PC-9 (cell line): ENCODE measurements around the gene KRTAP10-1. TPM values are rescaled to one million over a fixed set of nuclear protein-coding genes. Genes with fewer than 3 reads are reported as not detected.

ENCODE experiments used
- BruUV-seq: library from RNA; stranded (reverse); fragments of 400-500 nt; replicated peaks from 2 replicates; lab custom pipeline; 2021; lab: Mats Ljungman, UMichigan
- CTCF ChIA-PET: fragments of 300-600 bp; sonication (Branson Sonifier 250); formaldehyde crosslinking; loops from one replicate; lab custom pipeline; 2022; ENCODE audit warnings: antibody characterized with exemption; lab: Charles Lee
- POLR2A ChIA-PET: fragments of 300-600 bp; sonication (Branson Sonifier 250); formaldehyde crosslinking; loops from one replicate; lab custom pipeline; 2022; ENCODE audit warnings: antibody characterized with exemption; ENCODE audit not compliant: unreplicated experiment; lab: Charles Lee
- DNase-seq, 2 experiments: peaks; one replicate each; pipeline versions ENCODE4 v3.0.0 to v3.0.0-alpha.2; 2015 to 2022; ENCODE audit warnings: mixed read lengths in 1 of 2
- H2AFZ ChIP-seq: fragments of 200-600 bp; sonication (generic); 2 replicates; pipeline ENCODE4 v1.8.1; 2017; ENCODE audit warnings: antibody characterized with exemption
- H3F3A ChIP-seq: fragments of 200-600 bp; sonication (generic); 2 replicates; pipeline ENCODE4 v1.8.1; 2017; ENCODE audit warnings: antibody characterized with exemption, mild to moderate bottlenecking, low read depth; ENCODE audit not compliant: insufficient read depth
- H3K27ac ChIP-seq: fragments of 200-600 bp; sonication (generic); 2 replicates; pipeline ENCODE4 v1.6.1; 2016; ENCODE audit warnings: mixed run types
- H3K27me3 ChIP-seq: fragments of 200-600 bp; sonication (generic); 2 replicates; pipeline ENCODE4 v1.6.1; 2016; ENCODE audit warnings: low read depth, mixed run types; ENCODE audit not compliant: insufficient read depth
- H3K36me3 ChIP-seq: fragments of 200-600 bp; sonication (generic); 2 replicates; pipeline ENCODE4 v1.6.1; 2016; ENCODE audit warnings: low read depth, mixed run types
- H3K4me1 ChIP-seq: fragments of 200-600 bp; sonication (generic); replicated peaks from 2 replicates; pipeline ENCODE4 v1.6.1; 2016; ENCODE audit warnings: mixed run types; ENCODE audit not compliant: insufficient read depth
- H3K4me2 ChIP-seq: fragments of 200-600 bp; sonication (generic); 2 replicates; pipeline ENCODE4 v1.6.1; 2017; ENCODE audit warnings: mixed run types
- H3K4me3 ChIP-seq: fragments of 200-600 bp; sonication (generic); 2 replicates; pipeline ENCODE4 v1.6.1; 2016; ENCODE audit warnings: mixed run types
- H3K79me2 ChIP-seq: fragments of 200-600 bp; sonication (generic); 2 replicates; pipeline ENCODE4 v1.6.1; 2017; ENCODE audit warnings: low read depth, mixed run types
- H3K9me2 ChIP-seq: fragments of 200-600 bp; sonication (generic); 2 replicates; pipeline ENCODE4 v1.8.1; 2017; ENCODE audit warnings: mild to moderate bottlenecking; ENCODE audit not compliant: insufficient read depth
- H3K9me3 ChIP-seq: fragments of 200-600 bp; sonication (generic); 2 replicates; pipeline ENCODE4 v1.8.1; 2016; ENCODE audit warnings: low read depth; ENCODE audit not compliant: insufficient read depth
- H4K20me1 ChIP-seq: fragments of 200-600 bp; sonication (generic); 2 replicates; pipeline ENCODE4 v1.8.1; 2017; ENCODE audit not compliant: insufficient read depth
- EZH2 ChIP-seq: fragments of 200-600 bp; sonication (generic); IDR thresholded peaks from 2 replicates; pipeline ENCODE4 v1.8.0; 2017; ENCODE audit warnings: antibody characterized with exemption, low read depth
- intact Hi-C: fragments of 100-400 bp; cut with micrococcal nuclease; formaldehyde crosslinking; loops from one replicate; pipeline ENCODE4 v1.10.0; 2022; ENCODE audit not compliant: unreplicated experiment
- total RNA-seq: library from RNA; stranded (reverse); gene quantifications from 2 replicates; pipeline ENCODE4 v1.2.3, GENCODE V29; 2021
- TF ChIP-seq, protein P1 (sequence below): fragments of 200-600 bp; sonication (generic); conservative IDR thresholded peaks from 2 replicates; pipeline ENCODE4 v1.6.1; 2017; ENCODE audit warnings: mixed run types, antibody characterized with exemption, mild to moderate bottlenecking, moderate library complexity

KRTAP10-1 gene
- total RNA-seq, 1 experiment from 2014 or later = not detected

DNA sequence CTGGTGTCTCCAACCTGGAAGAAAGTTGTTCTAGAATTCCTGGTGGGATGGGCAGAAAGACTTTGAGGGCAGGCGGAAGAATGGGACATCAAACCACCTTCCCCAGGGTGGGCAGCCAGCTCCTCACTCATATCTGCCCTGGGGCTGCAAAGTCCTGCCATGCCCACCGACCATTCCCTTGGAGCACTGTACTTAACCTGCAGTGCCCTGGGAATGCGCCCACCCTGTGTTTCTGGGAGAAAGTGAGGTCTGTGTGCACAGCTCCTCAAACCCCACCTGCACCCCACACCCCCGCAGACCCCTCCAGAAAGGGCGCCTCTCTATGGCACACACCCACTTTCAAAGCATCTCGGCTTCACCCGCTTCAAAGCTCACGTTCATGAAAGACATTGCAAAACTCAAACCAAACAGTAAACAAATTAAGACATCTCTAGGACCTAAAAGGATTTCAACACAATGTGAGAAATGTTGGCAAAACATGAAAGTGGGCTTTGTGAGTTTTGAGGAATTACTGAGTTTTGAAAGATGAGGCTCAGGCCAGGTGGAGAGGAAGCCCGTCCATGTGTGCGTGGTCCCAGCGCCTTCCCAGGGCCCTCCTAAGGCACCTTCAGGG lies 25.1 kb downstream of the KRTAP10-1 start:
- no peaks in the 10 kb centered on the region for H3K79me2 ChIP-seq
- intact Hi-C loops = loop anchor here (10.0 kb wide), 1 partner anchor 420 kb away; no protein-coding TSS in a partner anchor
- peaks cover 90% of the 10 kb centered on the region for H3K27me3 ChIP-seq
- no peaks in the 10 kb centered on the region for H3F3A ChIP-seq
- H3K36me3 ChIP-seq = no peaks in the 10 kb centered on the region
- TF ChIP-seq, protein P1, sequence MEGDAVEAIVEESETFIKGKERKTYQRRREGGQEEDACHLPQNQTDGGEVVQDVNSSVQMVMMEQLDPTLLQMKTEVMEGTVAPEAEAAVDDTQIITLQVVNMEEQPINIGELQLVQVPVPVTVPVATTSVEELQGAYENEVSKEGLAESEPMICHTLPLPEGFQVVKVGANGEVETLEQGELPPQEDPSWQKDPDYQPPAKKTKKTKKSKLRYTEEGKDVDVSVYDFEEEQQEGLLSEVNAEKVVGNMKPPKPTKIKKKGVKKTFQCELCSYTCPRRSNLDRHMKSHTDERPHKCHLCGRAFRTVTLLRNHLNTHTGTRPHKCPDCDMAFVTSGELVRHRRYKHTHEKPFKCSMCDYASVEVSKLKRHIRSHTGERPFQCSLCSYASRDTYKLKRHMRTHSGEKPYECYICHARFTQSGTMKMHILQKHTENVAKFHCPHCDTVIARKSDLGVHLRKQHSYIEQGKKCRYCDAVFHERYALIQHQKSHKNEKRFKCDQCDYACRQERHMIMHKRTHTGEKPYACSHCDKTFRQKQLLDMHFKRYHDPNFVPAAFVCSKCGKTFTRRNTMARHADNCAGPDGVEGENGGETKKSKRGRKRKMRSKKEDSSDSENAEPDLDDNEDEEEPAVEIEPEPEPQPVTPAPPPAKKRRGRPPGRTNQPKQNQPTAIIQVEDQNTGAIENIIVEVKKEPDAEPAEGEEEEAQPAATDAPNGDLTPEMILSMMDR = no peak
- TF ChIP-seq EZH2 = no peak
- no TSS peak for BruUV-seq
- no peaks in the 10 kb centered on the region for H3K9me2 ChIP-seq
- no peak overlapping the region for H3K4me3 ChIP-seq
- DNase-seq = no peak
- CTCF ChIA-PET = no interaction called here
- H3K4me2 ChIP-seq = no peak overlapping the region
- H3K4me1 ChIP-seq = no peaks in the 10 kb centered on the region
- H3K9me3 ChIP-seq = no peaks in the 10 kb centered on the region
- no peak overlapping the region for H2AFZ ChIP-seq
- H4K20me1 ChIP-seq = no peaks in the 10 kb centered on the region
- no peak overlapping the region for H3K27ac ChIP-seq
- POLR2A ChIA-PET = no interaction called here

DNA sequence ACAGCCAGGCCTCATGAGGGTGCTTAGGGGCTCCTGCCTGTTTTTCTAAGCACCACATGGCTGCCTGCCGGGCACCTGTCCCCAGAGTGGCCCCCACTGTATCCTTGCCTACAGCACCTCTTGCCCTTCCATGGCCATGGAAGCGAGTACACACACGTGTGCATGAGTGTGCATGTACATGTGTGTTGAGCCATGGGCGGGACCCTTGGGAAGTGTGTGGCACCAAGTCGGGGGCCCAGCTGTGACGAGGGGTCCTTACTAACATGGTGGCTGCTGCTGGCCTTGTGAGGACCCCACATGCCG lies 25.8 kb downstream of the KRTAP10-1 start:
- Histone ChIP-seq H3K36me3 (no peaks in the 10 kb centered on the region), H3K4me3 (no peak overlapping the region), H3F3A (no peaks in the 10 kb centered on the region), H3K9me2 (no peaks in the 10 kb centered on the region), H3K4me1 (no peaks in the 10 kb centered on the region), H3K9me3 (no peaks in the 10 kb centered on the region), H3K27me3 (peaks cover 84% of the 10 kb centered on the region), H3K79me2 (no peaks in the 10 kb centered on the region), H2AFZ (no peak overlapping the region), H3K4me2 (no peak overlapping the region), H4K20me1 (no peaks in the 10 kb centered on the region), H3K27ac (no peak overlapping the region)
- ChIA-PET CTCF (no interaction called here), POLR2A (no interaction called here)
- BruUV-seq = no TSS peak
- TF ChIP-seq EZH2 = no peak
- intact Hi-C loops = loop anchor here (10.0 kb wide), 1 partner anchor 421 kb away; no protein-coding TSS in a partner anchor
- no peak for DNase-seq

DNA sequence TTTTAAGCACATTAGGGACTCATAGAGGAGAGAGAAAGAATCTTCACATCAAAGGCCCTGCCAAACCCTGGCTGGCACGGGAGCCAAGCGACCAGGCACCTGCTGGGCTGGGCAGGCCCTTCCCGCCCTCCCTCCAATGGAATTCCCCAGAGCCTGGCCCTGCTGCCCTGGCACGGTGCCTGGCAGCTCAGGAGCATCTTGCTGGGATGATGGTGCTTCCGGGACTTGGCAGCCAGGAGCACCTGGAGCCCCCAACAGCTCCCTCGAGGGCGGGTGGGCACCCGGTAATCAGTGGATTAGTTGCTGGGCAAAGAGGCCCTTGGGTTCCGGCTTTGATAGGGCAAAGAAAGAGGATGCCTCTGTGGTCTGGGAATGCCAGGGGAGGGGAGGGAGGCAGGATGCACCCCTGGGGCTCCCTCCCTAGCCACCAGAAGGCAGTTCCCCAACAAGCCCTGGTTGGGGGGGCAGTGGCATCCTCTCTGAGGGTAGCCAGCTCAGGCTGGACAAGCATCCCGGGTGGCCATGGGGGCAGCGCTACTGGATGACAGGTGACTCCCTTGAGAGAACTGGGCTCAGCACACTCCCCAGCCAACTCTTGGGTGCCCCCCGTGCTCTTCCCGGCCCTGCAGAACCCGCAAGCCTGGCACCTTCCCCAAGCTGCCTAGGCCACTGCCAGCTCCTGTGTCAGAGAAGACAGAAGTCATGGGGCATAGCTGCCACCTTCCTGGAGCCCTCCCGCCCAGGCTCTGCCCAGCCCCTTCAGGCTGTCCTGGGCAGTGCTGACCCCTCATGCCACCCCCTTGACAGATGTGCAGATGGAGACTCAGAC lies 26.4 kb downstream of the KRTAP10-1 start:
- intact Hi-C loops = loop anchor here (10.0 kb wide), 1 partner anchor 421 kb away; no protein-coding TSS in a partner anchor
- POLR2A ChIA-PET = no interaction called here
- H3K27ac ChIP-seq = no peak overlapping the region
- no peaks in the 10 kb centered on the region for H4K20me1 ChIP-seq
- H3K27me3 ChIP-seq = peaks cover 84% of the 10 kb centered on the region
- CTCF ChIA-PET = no interaction called here
- no peak for DNase-seq
- no peaks in the 10 kb centered on the region for H3F3A ChIP-seq
- no peak overlapping the region for H2AFZ ChIP-seq
- H3K4me3 ChIP-seq = no peak overlapping the region
- BruUV-seq = no TSS peak
- no peaks in the 10 kb centered on the region for H3K9me3 ChIP-seq
- H3K36me3 ChIP-seq = no peaks in the 10 kb centered on the region
- H3K4me1 ChIP-seq = no peaks in the 10 kb centered on the region
- H3K79me2 ChIP-seq = no peaks in the 10 kb centered on the region
- TF ChIP-seq EZH2 = no peak
- TF ChIP-seq, protein P1 = no peak
- no peak overlapping the region for H3K4me2 ChIP-seq
- no peaks in the 10 kb centered on the region for H3K9me2 ChIP-seq
